Skin of body (tissue), 2 donors: ENCODE measurements around the gene DST. TPM values are rescaled to one million over a fixed set of nuclear protein-coding genes. Genes with fewer than 3 reads are reported as not detected.
A peak's percentile ranks its signal among the peaks of the same experiment; 100 is the strongest.

Source experiments
- DNase-seq: peaks from one replicate; lab custom pipeline; 2025; lab: John Stamatoyannopoulos, UW
- total RNA-seq: library from RNA; depleted of rRNA; stranded (reverse); fragments of >200 nt; gene quantifications from one replicate; pipeline ENCODE4 v1.2.3, GENCODE V29; 2014

The DST gene
- total RNA-seq, 1 donor from 2014 or later, result 449 TPM

DNA sequence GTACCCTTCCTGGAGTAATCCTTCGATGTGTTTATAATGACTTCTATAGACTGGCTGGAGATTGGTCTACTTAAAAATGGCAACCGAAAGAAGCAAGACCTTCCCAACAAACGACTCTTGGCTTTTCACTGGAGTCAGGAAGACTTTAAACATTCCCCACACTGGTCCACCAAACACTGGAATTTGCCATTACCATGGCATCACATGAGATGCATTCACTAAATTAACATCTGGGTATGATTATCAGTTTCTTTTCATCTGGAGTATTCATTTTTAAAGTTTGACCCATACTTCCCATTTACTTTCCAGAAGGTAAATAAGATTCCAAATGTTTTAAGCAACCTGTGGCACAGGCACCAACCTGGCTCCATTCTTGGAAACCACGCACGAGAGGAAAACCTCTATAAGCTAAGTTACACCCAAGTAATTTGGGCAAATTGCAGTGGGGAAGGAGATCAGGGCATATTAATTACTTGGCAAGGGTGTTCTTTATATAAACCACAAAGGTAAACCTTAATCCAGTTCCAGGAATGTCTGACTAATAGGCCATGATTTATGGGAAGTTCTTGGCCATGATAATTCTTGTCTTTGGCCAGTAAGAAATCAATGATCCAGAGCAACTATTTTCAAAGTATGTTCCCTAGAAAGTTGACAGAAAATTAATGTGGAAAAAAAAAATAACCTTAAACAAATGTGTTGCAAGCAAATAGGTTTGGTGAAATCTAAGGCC, 205.4 kb downstream of the DST start:
- DNase-seq, result no peak

DNA sequence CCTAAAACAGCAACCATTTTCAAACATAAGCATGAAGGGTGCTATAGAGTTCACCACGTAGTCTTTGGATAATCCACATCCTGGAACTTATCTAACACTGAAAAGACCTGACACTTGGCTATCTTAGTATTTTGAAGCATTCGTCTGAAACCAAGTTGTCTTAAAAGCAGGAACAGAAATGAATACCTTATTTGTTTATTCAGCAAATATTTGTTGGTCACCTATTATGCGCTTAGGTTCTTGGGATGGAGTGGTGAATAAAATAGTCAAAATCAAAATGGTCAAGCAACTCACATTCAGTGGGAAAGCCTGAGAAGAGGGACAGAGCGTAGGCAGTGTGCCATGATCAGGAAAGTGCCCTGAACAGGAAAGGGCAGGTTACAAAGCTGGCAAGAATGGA, 206.9 kb downstream of the DST start:
- no peak for DNase-seq

DNA sequence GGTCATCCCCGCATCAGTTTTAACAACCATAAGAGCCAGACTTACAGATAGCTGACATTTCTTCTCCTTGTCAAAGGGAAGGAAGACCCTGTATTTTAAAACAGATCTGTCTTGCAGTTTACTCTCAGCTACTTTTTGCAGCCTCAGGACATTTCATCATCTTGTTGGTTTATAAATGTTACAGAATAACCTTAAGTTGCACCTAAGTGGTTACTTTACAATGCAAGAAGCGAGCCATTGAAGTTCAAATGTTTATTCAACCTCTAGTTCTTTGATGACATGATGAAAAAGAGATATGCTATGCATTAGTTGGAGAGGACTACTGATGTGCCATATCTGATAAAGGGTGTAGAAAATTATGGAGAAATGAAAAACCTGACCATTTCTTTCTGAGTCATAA, 207.4 kb downstream of the DST start:
- no peak for DNase-seq

DNA sequence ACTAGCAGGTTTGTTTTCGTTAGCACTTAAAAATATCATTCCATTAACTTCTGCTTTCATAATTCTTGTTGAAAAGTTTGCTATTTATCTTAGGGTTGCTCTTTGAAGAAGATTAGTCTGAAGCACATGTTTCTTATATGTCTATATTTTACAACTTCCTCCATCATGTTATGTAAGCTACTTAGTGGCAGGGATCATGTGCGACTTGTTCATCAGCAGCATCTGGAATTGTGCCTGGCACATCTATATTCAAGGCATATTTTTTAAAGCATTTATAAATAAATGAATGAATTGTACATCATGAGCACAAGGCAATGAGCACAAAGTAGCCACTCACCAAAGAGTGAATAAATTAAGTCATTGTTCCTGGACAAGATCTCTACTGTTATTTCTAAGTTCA, 208.1 kb downstream of the DST start:
- DNase-seq, result no peak

DNA sequence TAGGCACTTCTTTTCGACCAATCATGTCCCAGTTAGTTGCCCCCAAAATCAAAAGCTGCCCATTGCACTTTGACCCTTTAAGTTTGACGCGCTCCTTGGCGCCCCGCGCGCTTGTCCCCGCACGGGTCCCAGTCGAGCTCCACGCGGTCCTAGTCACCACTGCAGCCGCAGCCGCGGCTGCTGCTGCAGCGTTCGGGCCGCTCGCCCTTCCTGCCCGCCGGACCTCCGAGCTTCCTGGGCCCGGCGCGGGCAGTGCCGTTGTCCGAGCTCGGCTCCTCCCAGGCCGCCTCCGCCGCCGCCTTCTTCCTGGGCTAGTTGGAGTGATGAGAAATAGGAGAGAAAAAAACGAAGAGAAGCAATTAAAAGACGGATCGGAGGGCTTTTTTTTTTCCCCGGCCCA, 209.6 kb downstream of the DST start:
- no peak for DNase-seq

DNA sequence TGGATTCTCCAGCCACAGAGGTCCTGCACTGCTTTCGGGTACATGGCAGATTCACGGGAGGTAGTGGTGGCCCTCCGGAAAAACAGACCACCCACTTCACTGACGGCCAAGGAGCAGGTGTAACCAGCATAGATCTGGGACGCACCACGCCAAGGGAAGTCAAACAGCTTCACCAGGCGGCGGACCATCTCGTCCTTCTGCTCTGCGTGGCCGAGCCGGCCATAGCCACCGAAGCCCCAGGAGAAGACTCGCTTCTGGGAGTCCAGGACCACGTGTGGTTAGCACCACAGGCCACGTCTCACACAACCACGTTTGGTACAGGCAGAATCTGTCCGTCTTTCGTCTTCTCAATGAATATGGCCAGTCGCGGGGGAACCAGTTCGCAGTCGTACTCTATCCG, 210.5 kb downstream of the DST start:
- no peak for DNase-seq

DNA sequence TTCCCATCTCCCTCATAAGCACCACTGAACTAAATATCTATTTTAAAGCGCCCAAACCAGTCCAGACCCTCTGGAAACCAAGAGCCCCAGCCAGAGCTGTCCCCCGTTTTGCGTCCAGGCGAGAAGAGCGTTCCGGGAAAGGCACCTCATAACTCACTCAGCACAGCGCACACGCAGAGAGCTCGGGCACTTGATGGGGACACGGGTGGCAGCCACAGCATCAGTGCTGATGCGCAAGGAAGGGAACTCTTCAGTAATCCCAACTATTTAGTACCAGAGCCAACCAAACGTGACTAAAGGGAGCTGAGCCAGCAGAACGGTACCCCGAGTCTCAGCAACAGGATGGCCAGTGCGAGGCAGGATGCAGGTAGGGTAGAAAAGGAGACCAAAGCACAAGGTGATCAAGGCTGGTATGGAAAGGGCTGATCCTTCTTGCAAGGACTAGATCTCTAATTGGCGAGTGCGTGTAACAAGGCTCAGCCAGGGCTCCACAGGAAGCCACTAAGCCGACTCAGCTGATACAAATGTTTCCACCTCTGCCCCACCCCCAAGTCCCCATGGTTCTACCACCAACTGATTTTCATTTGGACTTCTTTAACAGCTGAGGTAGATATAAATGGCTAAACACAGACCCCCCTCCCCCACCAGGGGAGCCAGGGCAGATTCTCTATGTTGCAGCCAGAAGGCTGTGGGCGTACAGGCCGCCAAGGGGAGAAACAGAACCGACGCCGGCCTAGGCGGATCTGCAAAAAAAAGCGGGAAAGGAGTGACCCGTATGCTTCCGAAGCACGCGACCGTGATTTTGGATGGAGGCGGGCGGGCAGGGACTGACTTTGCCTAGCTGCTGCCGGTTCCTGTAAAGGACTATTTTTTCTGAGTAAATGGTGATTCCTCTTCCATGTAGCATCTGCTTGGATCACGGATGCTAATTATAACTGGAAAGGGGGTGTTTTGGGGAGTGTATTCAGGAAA, 211.8 kb downstream of the DST start:
- no peak for DNase-seq

DNA sequence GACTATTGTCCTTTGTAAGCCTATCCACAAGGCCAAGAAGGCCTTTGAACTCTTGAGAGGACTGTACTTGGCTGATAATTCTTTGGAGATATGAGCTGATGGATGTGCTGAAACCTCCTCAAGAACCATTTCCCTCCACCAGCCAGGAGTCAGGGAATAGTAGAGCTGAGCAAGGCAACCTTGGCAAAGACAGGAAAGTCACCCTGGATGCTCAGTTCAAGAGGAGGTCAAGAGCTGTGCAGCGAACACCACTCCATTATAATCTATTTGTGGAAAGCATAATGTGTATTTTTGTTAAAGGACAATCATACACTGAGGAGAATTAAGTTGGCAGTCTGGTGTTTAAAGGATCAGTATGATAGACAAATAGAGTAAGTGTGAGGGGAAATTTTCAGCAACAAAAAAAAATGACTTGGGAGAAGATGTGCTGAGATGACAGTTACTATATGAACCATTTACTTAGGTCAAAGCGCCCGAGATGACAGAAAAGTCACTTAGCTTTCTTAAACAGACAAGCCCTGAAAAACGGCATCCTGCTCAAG, 218.1 kb downstream of the DST start:
- no peak for DNase-seq

DNA sequence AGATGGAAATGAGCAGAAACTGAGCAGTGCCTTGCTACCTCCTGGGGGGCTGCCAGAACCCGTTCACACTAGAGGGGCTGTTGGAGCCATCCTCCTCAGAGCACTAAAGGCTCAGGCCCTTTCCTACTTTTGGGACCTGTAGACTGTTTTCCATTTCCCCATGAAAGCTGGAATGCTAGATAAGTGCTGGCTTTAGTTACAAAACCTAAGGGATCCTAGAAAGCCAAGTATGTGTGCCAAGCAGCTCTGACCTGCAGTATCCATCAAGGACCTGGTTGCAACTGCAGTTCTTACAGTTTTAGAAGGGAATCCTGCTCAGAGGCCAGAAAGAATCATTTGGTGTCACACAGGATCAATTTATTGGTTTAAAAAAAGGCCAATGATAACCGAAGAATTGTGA, 218.6 kb downstream of the DST start:
- DNase-seq, result no peak

DNA sequence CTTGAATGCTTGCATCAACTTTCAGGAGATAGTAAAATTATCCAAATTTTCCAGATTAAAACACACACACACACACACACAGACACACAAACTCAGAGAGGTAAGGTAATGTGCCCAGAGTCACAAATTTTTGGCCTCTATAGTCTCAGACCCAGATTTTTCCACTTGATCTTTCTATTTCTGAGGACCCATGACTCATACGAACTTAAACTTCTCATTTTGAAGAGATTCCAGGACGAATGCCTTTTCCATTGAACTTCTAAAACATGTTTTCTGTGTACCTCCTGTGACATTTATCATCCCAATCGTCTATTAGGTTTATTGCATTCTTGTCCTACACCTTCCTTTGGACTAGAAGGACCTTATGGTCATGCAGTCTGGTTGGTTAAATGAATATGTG, 222.4 kb downstream of the DST start:
- DNase-seq, result no peak

DNA sequence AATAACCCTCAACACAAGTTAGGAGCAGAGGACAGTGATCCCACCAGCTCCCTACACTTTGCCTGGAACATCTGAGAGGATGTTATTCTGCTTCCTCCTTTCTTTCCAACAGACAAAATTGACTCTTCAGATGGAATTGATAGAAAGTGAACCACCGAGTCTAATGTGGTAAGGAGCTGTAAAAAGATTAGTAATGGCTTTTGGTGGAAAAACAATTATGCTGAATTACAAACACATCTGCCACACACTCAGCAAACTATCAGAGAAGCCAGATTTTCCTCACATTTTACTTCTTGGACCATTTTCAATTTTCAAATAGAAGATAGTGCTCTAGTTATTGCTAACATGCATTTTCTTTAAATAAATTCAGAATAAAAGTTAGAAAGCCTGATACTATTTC, 223.5 kb downstream of the DST start:
- DNase-seq, result peak; percentile 75

DNA sequence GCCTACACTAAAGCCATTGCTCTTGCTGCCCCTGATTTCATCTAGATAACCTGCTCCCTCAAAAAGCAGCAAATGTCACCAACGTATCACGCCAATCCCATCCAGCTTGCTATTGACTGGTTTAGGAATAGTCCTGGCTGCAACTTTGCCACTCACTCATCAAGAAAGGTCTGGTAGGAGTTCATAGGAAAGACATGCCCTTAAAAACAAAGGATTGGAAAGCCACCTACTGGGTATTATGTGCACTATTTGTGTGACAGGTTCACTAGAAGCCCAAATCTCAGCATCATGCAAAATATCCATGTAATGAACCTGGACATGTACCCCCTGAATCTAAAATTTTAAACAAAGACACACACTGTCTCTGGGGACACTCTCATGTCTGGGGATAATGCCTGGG, 224.9 kb downstream of the DST start:
- DNase-seq, result no peak

DNA sequence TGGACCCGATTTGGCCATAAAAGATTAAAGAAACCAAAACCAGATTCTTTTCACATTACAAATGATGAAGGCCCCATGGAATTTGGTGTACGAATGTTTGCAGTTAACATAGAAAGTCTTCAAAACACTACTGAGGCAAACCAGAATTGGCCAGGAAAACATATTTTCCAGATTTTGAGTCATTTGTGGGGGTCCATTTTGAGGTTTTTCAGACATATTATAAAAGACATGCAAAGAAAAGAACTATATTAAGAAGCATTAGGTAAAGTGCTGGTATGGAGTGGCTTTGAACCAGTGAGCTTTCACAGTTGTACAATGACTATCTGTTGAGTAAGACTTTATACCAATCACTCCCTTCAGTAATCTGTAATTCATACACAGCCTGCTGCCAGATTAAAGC, 226.4 kb downstream of the DST start:
- DNase-seq, result peak; percentile 39

DNA sequence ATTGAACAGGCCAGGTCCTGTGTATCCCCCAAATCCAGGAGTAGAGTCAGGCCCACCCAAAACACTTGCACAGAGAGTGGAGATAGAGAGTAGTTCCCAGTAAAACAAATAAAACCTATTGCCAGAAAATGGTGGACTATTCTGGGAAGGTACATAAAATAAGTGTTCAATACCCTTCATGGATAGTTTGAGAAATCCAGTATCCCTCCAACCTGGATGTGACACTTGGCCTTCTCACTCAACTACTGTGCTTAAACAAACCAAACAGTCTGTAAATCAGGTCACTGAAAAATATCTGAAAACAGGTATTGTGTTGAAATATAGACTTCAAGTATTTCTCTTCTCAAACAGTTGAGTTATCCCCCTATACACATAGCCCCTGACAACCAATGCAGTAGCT, 233.7 kb downstream of the DST start:
- no peak for DNase-seq
